ENCODE results near the gene OPCML.

- TF ChIP-seq, protein P1, sequence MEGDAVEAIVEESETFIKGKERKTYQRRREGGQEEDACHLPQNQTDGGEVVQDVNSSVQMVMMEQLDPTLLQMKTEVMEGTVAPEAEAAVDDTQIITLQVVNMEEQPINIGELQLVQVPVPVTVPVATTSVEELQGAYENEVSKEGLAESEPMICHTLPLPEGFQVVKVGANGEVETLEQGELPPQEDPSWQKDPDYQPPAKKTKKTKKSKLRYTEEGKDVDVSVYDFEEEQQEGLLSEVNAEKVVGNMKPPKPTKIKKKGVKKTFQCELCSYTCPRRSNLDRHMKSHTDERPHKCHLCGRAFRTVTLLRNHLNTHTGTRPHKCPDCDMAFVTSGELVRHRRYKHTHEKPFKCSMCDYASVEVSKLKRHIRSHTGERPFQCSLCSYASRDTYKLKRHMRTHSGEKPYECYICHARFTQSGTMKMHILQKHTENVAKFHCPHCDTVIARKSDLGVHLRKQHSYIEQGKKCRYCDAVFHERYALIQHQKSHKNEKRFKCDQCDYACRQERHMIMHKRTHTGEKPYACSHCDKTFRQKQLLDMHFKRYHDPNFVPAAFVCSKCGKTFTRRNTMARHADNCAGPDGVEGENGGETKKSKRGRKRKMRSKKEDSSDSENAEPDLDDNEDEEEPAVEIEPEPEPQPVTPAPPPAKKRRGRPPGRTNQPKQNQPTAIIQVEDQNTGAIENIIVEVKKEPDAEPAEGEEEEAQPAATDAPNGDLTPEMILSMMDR (IDR thresholded peaks at IDR 0.05) = no peak
- no peak for TF ChIP-seq POLR2A (IDR thresholded peaks at IDR 0.05)
These were observed 512.0 kb downstream of the OPCML start for GRCh38 chr11:133020372-133020714.
